CD1c-positive myeloid dendritic cell (primary cell): ENCODE data around the gene TTC3.

Experiments
- DNase-seq: peaks from one replicate; pipeline ENCODE4 v3.0.0-alpha.2; 2016; ENCODE audit errors: extremely low spot score

The TTC3 gene

DNA sequence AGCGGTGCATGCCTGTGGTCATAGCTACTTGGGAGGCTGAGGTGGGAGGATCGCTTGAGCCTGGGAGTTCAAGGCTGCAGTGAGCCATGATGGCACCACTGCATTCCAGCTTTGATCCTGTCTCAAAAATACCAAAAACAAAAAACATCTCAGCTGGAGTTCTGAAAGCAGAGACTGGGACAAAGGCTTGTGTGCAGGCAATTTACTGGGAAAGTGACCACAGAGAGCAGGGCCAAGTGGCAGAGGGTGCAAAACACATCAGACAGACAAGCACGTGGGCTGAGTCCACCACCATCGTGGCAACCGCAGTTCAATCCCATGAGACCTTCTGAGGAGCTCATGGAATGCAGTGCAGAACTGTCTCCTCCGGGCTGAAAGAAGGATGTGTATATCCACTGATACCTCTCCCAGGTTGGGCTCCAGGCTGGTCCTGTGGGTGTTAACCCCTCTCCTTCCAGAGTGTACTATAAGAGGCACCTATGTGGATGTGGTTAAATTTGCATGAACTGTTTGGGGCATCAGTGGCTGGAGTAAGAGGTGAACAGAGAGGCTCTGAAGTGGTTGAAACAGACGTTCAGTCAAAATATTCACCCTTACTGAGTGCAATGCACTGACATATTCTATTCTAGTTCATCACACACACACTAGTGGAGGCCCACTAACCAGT is 11.0 kb upstream of the TTC3 start:
- no peak for DNase-seq

DNA sequence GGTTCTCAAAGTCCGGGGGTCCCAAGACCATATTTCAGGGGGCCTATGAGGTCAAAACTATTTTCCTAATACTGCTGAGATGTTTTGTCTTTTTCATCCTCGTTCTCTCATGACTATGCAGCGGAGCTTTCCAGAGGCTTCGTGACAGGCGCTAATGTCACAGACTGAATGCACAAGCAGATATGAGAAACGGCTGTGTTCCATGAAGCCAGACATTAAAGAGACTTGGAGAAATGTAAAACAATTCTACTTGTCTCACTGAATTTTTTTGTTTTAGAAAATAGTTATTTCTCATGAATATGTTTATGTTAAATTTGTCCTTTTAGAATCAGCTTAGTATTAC is 10.5 kb upstream of the TTC3 start:
- no peak for DNase-seq

DNA sequence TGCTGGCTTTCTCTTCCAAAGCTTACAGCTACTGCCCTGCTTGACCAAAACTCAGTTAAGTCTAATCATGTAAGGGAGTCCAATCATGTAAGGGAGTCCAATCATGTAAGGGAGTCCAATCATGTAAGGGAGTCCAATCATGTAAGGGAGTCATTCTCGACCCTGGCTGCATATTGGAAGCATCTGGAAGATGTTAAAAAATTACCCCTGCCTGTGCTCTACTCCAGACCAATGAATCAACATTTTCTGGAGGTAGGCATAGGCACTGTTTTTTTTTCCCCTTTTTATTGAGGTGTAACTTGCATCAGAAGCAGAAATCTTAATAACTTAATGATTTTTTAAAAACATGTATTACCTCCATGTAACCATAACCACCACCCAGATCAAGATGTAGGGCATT is 9.6 kb upstream of the TTC3 start:
- no peak for DNase-seq

- no peak for DNase-seq
These were observed 8.2 kb upstream of the TTC3 start for GRCh38 chr21:37064841-37065240.

DNA sequence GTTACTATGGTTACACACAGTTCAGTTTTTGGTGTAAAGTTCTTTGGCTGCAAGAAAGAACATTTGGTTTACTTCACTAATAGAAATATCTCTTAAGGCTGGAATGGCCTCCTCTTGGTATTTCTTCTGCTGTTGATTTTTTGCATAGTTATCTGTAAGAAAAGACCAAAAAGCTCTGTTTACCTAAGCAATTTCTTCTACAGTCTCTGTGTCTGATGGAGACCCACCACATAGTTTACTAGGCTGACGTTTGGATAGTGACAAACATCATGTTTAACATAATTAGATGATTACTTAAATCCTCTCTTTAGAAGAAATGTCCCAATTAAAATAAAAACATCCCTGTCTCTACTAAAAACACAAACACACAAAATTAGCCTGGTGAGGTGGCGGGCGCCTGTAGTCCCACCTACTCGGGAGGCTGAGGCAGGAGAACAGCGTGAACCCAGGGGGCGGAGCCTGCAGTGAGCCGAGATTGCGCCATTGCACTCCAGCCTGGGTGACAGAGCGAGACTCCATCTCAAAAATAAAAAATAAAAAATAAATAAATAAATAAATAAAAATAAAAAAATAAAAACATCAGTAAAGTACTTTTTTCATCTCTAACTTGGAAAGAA is 7.4 kb upstream of the TTC3 start:
- DNase-seq = no peak

GRCh38 chr21:37071561-37072273 is 1.3 kb upstream of the TTC3 start:
- peak; percentile 9 for DNase-seq

DNA sequence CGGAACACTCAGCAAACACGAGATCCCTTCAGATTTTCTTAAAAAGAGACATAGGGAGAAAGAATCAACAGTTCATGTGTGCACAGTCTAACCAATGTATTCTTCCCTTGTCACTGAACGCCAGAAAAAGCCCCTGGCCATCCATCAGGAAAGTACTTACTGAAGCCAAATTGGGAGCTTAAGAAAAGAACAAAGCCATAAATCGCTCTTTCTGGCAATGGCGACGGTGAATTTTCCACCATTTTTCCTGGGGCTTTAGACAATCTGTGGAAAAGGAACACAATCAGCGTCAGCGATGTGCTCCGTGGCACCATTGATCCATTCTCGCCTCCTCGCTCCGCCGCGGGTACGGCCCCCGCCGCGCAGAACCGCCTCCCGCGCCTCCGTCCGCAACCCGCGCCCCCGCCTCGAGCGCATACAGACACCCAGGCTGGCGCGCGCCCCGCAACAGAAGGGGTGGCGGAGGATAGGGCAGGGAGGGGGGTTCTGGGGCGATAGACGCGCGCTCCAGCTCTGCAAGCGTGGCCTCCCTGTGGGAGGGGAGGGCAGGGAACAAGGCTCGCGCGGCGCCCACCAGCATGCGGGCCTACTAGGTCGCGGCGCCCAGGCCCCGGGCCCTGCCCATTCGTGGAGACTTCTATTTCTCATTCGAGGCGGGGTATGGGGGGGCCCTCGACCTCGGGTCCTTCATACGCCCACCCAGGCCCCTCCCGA is 623 bp upstream of the TTC3 start:
- peak; percentile 79 for DNase-seq

- peak; percentile 73 for DNase-seq
These were observed 553 bp downstream of the TTC3 start for GRCh38 chr21:37073417-37074196.

DNA sequence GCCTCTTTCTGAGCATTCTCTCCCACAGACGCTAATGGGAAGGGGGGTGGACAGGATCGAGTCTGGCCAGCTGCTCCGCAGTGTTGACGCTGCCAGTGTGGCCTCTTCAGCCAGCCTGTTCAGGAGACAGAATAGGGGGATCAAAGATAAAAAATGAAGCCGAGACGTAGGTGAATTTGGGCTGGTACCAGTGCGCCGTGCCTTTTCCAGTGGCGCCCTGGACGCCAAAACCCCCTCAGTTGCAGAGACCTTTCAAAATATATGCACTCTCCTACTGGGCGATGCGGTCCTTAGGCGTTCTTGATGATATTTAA is 1.1 kb downstream of the TTC3 start:
- DNase-seq = no peak

- no peak for DNase-seq
These were observed 1.5 kb downstream of the TTC3 start for GRCh38 chr21:37074546-37074945.

- DNase-seq = no peak
These were observed 2.2 kb downstream of the TTC3 start for GRCh38 chr21:37075214-37075770.

DNA sequence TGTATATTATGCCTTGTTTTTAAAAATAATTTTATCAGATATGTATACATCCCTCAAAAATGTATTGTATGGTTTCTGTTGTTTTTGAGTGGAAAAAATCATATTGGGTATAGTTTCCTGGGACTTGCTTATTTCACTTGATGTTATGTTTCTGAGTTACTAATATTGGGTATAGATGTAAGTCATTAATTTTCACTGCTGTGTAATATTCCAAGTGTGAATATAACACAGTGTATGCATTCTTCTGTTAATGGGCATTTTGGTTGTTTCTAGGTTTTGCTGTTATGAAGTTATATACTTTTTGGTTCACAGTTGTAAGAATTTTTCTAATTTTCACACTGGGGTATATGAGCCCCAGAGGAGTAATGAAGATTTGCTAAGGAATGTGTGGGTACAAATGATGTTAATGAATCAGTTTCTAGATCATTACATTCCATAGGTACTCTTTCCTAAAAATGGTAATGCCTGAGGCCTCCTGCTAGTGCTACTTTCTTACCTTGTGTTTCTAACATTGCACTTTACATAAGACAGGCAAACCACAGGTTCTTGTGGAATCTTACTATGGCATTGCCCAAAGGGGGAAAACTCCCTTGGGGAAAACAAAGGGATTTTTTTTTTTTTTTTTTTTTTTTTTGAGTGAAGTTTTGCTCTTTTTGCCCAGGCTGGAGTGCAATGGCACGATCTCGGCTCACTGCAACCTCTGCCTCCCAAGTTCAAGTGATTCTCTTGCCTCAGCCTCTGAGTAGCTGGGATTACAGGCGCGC is 3.2 kb downstream of the TTC3 start:
- no peak for DNase-seq

DNA sequence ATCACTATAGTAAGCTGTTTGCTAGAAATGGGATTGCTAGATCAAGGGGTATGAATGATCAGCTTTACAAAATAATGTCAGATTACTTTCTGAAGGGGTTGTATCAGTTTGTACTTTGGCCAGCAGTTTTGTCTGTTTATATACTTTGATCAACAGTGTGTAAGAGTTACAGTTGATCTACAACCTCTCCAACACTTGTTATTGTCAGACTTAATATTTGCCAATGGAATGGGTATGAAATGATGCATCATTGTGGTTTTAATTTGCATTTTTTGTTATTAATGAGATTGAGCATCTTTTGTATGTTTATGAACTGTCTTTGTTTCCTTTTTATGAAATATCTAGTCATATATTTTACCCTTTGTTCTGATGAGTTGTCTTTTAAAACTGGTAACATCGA is 4.3 kb downstream of the TTC3 start:
- no peak for DNase-seq

- peak; percentile 74 for DNase-seq
These were observed 6.3 kb downstream of the TTC3 start for GRCh38 chr21:37079211-37079824.

- DNase-seq = no peak
These were observed 9.3 kb downstream of the TTC3 start for GRCh38 chr21:37082375-37082774.

- DNase-seq = peak; percentile 33
These were observed 9.9 kb downstream of the TTC3 start for GRCh38 chr21:37082856-37083528.

GRCh38 chr21:37085726-37086125 is 12.7 kb downstream of the TTC3 start:
- no peak for DNase-seq

DNA sequence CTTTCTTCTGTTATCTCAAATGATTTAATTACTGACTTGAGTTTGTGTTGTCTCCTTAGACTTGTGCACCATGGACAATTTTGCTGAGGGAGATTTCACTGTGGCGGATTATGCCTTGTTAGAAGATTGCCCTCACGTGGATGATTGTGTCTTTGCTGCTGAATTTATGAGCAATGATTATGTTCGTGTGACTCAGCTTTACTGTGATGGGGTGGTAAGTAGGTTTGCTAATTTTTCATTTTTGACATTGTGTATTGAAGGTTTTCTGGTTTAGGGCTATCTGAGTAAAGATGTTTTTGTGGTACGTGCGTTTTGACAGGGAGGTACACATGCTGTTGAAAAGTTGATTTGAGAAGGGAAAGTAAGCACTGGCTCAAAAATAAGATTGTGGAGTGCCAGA is 14.1 kb downstream of the TTC3 start:
- DNase-seq = no peak

GRCh38 chr21:37088186-37088735 is 15.2 kb downstream of the TTC3 start:
- no peak for DNase-seq

- no peak for DNase-seq
These were observed 20.9 kb downstream of the TTC3 start for GRCh38 chr21:37093977-37094376.
